CD14-positive monocyte (primary cell): Measurements from ENCODE around the gene PI4K2B. TPM values are rescaled to one million over a fixed set of nuclear protein-coding genes. Genes with fewer than 3 reads are reported as not detected.

Source experiments
- DNase-seq, 3 donors: peaks; one replicate each; pipeline ENCODE4 v3.0.0-alpha.2; 2011 to 2022
- H2AFZ ChIP-seq: 2 replicates; pipeline ENCODE4 v1.6.0; 2012; ENCODE audit warnings: mild to moderate bottlenecking, low read depth, low read length, inconsistent platforms; ENCODE audit not compliant: insufficient read depth, poor library complexity, severe bottlenecking
- H3K27ac ChIP-seq, 2 donors: 1 replicate in 1 of 2; 2 replicates in 1 of 2; pipeline ENCODE4 v1.5.1; 2012 to 2013; ENCODE audit warnings: low read length in 2 of 2, control low read depth in 1 of 2, inconsistent platforms in 1 of 2, low read depth in 1 of 2, mild to moderate bottlenecking in 1 of 2
- H3K27me3 ChIP-seq, 2 donors: one replicate each; pipeline versions ENCODE4 v1.6.0 to v1.6.1; 2011 to 2013; ENCODE audit warnings: low read length in 2 of 2; ENCODE audit not compliant: control insufficient read depth in 2 of 2, insufficient read depth in 2 of 2
- H3K36me3 ChIP-seq, 2 donors: replicated peaks in 1 of 2; 1 replicate in 1 of 2; 2 replicates in 1 of 2; pipeline versions ENCODE4 v1.5.1 to v1.6.1; 2012 to 2013; ENCODE audit warnings: low read length in 2 of 2, control low read depth in 1 of 2, inconsistent platforms in 1 of 2, mild to moderate bottlenecking in 1 of 2; ENCODE audit not compliant: insufficient read depth in 2 of 2, control insufficient read depth in 1 of 2
- H3K4me1 ChIP-seq, 2 donors: 1 replicate in 1 of 2; 2 replicates in 1 of 2; pipeline versions ENCODE4 v1.5.1 to v1.6.1; 2012 to 2013; ENCODE audit warnings: low read length in 2 of 2, control low read depth in 1 of 2, inconsistent platforms in 1 of 2, mild to moderate bottlenecking in 1 of 2, moderate library complexity in 1 of 2; ENCODE audit not compliant: insufficient read depth in 2 of 2, control insufficient read depth in 1 of 2
- H3K4me2 ChIP-seq: replicated peaks from 2 replicates; pipeline ENCODE3; 2012; ENCODE audit warnings: low read length, moderate library complexity, mild to moderate bottlenecking; ENCODE audit not compliant: poor library complexity, severe bottlenecking; ENCODE audit errors: extremely low read depth
- H3K4me3 ChIP-seq, 3 experiments: fragments of 200-600 bp in 1 of 3; sonication (generic) in 1 of 3; replicated peaks in 1 of 3; 1 replicate in 2 of 3; 2 replicates in 1 of 3; pipeline ENCODE4 v1.5.1; 2011 to 2013; ENCODE audit warnings: low read length in 3 of 3, mild to moderate bottlenecking in 3 of 3, control low read depth in 2 of 3, low read depth in 2 of 3, inconsistent platforms in 1 of 3, moderate library complexity in 1 of 3
- H3K79me2 ChIP-seq: 2 replicates; pipeline ENCODE4 v1.6.0; 2012; ENCODE audit warnings: mild to moderate bottlenecking, control low read depth, inconsistent platforms, low read length, moderate library complexity; ENCODE audit not compliant: insufficient read depth
- H3K9ac ChIP-seq: 2 replicates; pipeline ENCODE4 v1.6.0; 2017; ENCODE audit warnings: low read length, mild to moderate bottlenecking; ENCODE audit not compliant: insufficient read depth, poor library complexity, severe bottlenecking
- H3K9me3 ChIP-seq, 2 donors: replicated peaks in 1 of 2; 1 replicate in 1 of 2; 2 replicates in 1 of 2; pipeline versions ENCODE4 v1.5.1 to v1.6.1; 2012 to 2013; ENCODE audit warnings: low read length in 2 of 2, control low read depth in 1 of 2; ENCODE audit not compliant: control insufficient read depth in 1 of 2, insufficient read depth in 1 of 2
- H4K20me1 ChIP-seq: 2 replicates; pipeline ENCODE4 v1.6.0; 2012; ENCODE audit warnings: mild to moderate bottlenecking, low read length, control low read depth, moderate library complexity; ENCODE audit not compliant: insufficient read depth
- H3K27ac Mint-ChIP-seq, 7 donors: one replicate each; pipeline ENCODE4 v1.8.0; 2020; ENCODE audit warnings: mild to moderate bottlenecking in 7 of 7, mixed read lengths in 7 of 7, moderate library complexity in 6 of 7, inconsistent platforms in 2 of 7
- H3K27me3 Mint-ChIP-seq, 3 donors: one replicate each; pipeline ENCODE4 v1.8.0; 2021 to 2022; ENCODE audit warnings: low read depth in 3 of 3, mild to moderate bottlenecking in 3 of 3, mixed read lengths in 3 of 3, moderate library complexity in 3 of 3, inconsistent platforms in 1 of 3
- H3K36me3 Mint-ChIP-seq, 2 donors: one replicate each; pipeline ENCODE4 v1.8.0; 2020; ENCODE audit warnings: mixed read lengths in 2 of 2, inconsistent platforms in 1 of 2, mild to moderate bottlenecking in 1 of 2
- H3K4me1 Mint-ChIP-seq: one replicate; pipeline ENCODE4 v1.8.0; 2020; ENCODE audit warnings: mild to moderate bottlenecking, mixed read lengths
- H3K4me3 Mint-ChIP-seq, 2 donors: one replicate each; pipeline ENCODE4 v1.8.0; 2020; ENCODE audit warnings: mild to moderate bottlenecking in 2 of 2, mixed read lengths in 2 of 2, moderate library complexity in 1 of 2
- H3K9me3 Mint-ChIP-seq, 7 donors: one replicate each; pipeline ENCODE4 v1.8.0; 2020 to 2022; ENCODE audit warnings: mixed read lengths in 7 of 7, mild to moderate bottlenecking in 6 of 7, moderate library complexity in 6 of 7, inconsistent platforms in 2 of 7
- WGBS: methylation state at CpG from one replicate; pipeline ENCODE4 v1.1.5; 2013; ENCODE audit warnings: missing lambda C conversion rate; ENCODE audit not compliant: insufficient coverage; 5-methylcytosine and 5-hydroxymethylcytosine counted together
- intact Hi-C, 2 donors: fragments of 100-400 bp; cut with micrococcal nuclease; formaldehyde crosslinking; loops; one replicate each; pipeline versions ENCODE4 v1.15.0 to v1.15.1; 2023
- polyA plus RNA-seq, 3 donors: library from polyadenylated mRNA; depleted of rRNA in 1 of 3; unstranded in 2 of 3; stranded (reverse) in 1 of 3; fragments of 300-500 nt in 2 of 3; fragments of >200 nt in 1 of 3; fragmentation: Illumina TruSeq in 2 of 3; gene quantifications; 1 replicate in 2 of 3; 2 replicates in 1 of 3; pipeline ENCODE4 v1.2.3, GENCODE V29; 2012 to 2021
- TF ChIP-seq, protein P1 (sequence below): fragments of 200-600 bp; IDR thresholded peaks from one replicate; pipeline ENCODE4 v1.8.0; 2022; ENCODE audit warnings: antibody characterized with exemption, mild to moderate bottlenecking

PI4K2B gene
- polyA plus RNA-seq, 3 donors = 3.0 to 8.5 (median 7.4) TPM

DNA sequence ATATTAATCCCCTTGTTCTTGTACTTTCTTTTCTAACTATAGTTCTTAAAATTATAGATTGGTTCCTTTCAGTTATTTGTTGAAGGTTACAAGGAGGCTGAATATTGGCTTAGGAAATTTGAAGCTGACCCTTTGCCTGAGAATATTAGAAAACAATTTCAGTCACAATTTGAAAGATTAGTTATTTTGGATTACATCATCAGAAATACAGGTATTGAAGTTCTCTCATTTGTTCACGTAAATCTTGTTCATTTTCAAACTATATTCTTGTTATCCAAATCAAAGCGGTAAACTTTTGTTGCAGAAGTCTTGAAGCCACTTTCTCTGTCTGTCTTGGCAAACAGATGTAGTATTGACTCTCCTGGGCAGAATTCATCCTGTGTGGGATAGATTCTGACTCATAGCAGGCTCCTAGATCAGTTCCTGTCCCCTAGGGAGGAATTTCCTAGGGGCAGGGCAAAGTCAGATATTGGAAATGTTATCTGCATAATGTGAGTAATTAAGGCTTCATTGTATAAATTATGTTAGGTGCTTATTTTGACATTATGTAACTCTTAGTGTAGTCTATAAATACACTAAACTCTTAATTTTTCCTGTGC is 25.2 kb downstream of the PI4K2B start:
- Mint-ChIP-seq H3K27ac (no peak overlapping the region), H3K36me3 (peaks cover 54 to 59% of the 10 kb centered on the region in 2 donors), H3K4me3 (no peak overlapping the region), H3K27me3 (no peaks in the 10 kb centered on the region), H3K9me3 (no peaks in the 10 kb centered on the region), H3K4me1 (no peaks in the 10 kb centered on the region)
- H3K79me2 ChIP-seq = no peaks in the 10 kb centered on the region
- no peaks in the 10 kb centered on the region for H3K9me3 ChIP-seq
- no peak for DNase-seq
- intact Hi-C loops = no loop called here
- WGBS = no CpG with 5 or more reads among the region's 2 CpGs
- H3K9ac ChIP-seq = no peak overlapping the region
- no peaks in the 10 kb centered on the region for H3K4me1 ChIP-seq
- H3K36me3 ChIP-seq = peaks cover 52 to 68% of the 10 kb centered on the region in 2 donors
- H3K27me3 ChIP-seq = no peaks in the 10 kb centered on the region
- H3K4me2 ChIP-seq = no peak overlapping the region
- H3K27ac ChIP-seq = no peak overlapping the region
- TF ChIP-seq, protein P1, sequence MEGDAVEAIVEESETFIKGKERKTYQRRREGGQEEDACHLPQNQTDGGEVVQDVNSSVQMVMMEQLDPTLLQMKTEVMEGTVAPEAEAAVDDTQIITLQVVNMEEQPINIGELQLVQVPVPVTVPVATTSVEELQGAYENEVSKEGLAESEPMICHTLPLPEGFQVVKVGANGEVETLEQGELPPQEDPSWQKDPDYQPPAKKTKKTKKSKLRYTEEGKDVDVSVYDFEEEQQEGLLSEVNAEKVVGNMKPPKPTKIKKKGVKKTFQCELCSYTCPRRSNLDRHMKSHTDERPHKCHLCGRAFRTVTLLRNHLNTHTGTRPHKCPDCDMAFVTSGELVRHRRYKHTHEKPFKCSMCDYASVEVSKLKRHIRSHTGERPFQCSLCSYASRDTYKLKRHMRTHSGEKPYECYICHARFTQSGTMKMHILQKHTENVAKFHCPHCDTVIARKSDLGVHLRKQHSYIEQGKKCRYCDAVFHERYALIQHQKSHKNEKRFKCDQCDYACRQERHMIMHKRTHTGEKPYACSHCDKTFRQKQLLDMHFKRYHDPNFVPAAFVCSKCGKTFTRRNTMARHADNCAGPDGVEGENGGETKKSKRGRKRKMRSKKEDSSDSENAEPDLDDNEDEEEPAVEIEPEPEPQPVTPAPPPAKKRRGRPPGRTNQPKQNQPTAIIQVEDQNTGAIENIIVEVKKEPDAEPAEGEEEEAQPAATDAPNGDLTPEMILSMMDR = no peak
- H4K20me1 ChIP-seq = no peaks in the 10 kb centered on the region
- H3K4me3 ChIP-seq = no peak overlapping the region
- H2AFZ ChIP-seq = no peak overlapping the region

DNA sequence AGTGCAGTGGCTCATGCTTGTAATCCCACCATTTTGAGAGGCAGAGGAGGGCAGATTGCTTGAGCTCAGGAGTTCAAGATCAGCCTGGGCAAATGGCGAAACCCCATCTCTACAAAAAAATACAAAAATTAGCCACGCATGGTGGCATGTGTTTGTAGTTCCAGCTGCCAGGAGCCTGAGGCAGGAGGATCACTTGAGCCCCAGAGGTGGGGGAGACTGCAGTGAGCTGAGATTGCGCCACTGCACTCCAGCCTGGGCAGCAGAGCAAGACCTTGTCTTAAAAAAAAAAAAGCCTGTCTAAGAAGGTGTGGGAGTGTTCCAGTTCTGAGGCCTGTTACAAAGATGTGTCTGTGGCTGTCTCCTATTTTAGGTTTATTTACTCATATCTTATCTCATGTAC is 38.0 kb downstream of the PI4K2B start:
- no peaks in the 10 kb centered on the region for H3K79me2 ChIP-seq
- H3K4me2 ChIP-seq = no peak overlapping the region
- no peak for DNase-seq
- H3K4me3 ChIP-seq = no peak overlapping the region
- no peaks in the 10 kb centered on the region for H3K9me3 ChIP-seq
- no peak overlapping the region for H3K27ac Mint-ChIP-seq
- H3K4me3 Mint-ChIP-seq = no peak overlapping the region
- H3K9me3 Mint-ChIP-seq = no peaks in the 10 kb centered on the region
- peaks cover 44 to 62% of the 10 kb centered on the region in 2 donors for H3K36me3 Mint-ChIP-seq
- TF ChIP-seq, protein P1 = no peak
- intact Hi-C loops = no loop called here
- H2AFZ ChIP-seq = no peak overlapping the region
- H3K9ac ChIP-seq = no peak overlapping the region
- no peaks in the 10 kb centered on the region for H3K4me1 ChIP-seq
- H3K27me3 ChIP-seq = no peaks in the 10 kb centered on the region
- peaks cover 17 to 89% of the 10 kb centered on the region in 2 donors for H3K36me3 ChIP-seq
- no CpG with 5 or more reads among the region's 3 CpGs for WGBS
- H3K27me3 Mint-ChIP-seq = no peaks in the 10 kb centered on the region
- H3K4me1 Mint-ChIP-seq = no peaks in the 10 kb centered on the region
- H4K20me1 ChIP-seq = no peaks in the 10 kb centered on the region
- no peak overlapping the region for H3K27ac ChIP-seq
